Measurements from ENCODE around the gene MREG. TPM values are rescaled to one million over a fixed set of nuclear protein-coding genes. Genes with fewer than 3 reads are reported as not detected.

The MREG gene
- total and polyA plus RNA-seq, 2 experiments from 2014 or later, result 19.4 to 25.3 TPM

DNA sequence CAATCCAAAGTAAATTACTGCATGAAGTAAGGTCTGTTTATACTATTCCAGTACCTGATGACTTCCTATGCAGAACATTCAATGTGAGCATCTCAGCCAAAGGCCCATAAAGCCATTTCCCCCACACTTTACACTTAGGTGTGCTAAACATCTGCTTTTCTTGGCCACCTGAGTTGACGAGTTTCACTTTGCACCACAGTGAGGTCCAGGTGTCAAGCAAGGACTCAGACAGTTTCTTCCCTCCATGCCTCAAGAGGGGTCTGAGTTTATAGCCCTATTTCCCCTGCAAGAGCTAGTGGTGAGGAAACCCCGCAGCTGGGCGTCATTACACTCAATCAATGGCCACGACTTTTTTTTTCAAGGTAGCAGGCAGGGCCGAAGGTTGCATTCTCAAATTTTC is 107.7 kb downstream of the MREG start (continued):
- TF ChIP-seq JUNB (IDR thresholded peaks at IDR 0.05; ENCODE audit: unreplicated experiment) (no peak), NANOG (IDR thresholded peaks at IDR 0.05; ENCODE audit: borderline replicate concordance) (no peak), POLR2AphosphoS5 (IDR thresholded peaks at IDR 0.05; ENCODE audit: low read depth) (no peak), EZH2phosphoT487 (IDR thresholded peaks at IDR 0.05; ENCODE audit: unreplicated experiment) (no peak), CREB1 (CRISPR knock-in tag; IDR thresholded peaks at IDR 0.05; ENCODE audit: low read depth) (no peak), ZNF114 (CRISPR knock-in tag; IDR thresholded peaks at IDR 0.05) (no peak)
- TF ChIP-seq, protein P1, sequence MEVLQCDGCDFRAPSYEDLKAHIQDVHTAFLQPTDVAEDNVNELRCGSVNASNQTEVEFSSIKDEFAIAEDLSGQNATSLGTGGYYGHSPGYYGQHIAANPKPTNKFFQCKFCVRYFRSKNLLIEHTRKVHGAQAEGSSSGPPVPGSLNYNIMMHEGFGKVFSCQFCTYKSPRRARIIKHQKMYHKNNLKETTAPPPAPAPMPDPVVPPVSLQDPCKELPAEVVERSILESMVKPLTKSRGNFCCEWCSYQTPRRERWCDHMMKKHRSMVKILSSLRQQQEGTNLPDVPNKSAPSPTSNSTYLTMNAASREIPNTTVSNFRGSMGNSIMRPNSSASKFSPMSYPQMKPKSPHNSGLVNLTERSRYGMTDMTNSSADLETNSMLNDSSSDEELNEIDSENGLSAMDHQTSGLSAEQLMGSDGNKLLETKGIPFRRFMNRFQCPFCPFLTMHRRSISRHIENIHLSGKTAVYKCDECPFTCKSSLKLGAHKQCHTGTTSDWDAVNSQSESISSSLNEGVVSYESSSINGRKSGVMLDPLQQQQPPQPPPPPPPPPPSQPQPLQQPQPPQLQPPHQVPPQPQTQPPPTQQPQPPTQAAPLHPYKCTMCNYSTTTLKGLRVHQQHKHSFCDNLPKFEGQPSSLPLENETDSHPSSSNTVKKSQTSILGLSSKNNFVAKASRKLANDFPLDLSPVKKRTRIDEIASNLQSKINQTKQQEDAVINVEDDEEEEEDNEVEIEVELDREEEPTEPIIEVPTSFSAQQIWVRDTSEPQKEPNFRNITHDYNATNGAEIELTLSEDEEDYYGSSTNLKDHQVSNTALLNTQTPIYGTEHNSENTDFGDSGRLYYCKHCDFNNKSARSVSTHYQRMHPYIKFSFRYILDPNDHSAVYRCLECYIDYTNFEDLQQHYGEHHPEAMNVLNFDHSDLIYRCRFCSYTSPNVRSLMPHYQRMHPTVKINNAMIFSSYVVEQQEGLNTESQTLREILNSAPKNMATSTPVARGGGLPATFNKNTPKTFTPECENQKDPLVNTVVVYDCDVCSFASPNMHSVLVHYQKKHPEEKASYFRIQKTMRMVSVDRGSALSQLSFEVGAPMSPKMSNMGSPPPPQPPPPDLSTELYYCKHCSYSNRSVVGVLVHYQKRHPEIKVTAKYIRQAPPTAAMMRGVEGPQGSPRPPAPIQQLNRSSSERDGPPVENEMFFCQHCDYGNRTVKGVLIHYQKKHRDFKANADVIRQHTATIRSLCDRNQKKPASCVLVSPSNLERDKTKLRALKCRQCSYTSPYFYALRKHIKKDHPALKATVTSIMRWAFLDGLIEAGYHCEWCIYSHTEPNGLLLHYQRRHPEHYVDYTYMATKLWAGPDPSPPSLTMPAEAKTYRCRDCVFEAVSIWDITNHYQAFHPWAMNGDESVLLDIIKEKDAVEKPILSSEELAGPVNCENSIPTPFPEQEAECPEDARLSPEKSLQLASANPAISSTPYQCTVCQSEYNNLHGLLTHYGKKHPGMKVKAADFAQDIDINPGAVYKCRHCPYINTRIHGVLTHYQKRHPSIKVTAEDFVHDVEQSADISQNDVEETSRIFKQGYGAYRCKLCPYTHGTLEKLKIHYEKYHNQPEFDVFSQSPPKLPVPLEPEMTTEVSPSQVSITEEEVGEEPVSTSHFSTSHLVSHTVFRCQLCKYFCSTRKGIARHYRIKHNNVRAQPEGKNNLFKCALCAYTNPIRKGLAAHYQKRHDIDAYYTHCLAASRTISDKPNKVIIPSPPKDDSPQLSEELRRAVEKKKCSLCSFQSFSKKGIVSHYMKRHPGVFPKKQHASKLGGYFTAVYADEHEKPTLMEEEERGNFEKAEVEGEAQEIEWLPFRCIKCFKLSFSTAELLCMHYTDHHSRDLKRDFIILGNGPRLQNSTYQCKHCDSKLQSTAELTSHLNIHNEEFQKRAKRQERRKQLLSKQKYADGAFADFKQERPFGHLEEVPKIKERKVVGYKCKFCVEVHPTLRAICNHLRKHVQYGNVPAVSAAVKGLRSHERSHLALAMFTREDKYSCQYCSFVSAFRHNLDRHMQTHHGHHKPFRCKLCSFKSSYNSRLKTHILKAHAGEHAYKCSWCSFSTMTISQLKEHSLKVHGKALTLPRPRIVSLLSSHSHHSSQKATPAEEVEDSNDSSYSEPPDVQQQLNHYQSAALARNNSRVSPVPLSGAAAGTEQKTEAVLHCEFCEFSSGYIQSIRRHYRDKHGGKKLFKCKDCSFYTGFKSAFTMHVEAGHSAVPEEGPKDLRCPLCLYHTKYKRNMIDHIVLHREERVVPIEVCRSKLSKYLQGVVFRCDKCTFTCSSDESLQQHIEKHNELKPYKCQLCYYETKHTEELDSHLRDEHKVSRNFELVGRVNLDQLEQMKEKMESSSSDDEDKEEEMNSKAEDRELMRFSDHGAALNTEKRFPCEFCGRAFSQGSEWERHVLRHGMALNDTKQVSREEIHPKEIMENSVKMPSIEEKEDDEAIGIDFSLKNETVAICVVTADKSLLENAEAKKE (CRISPR knock-in tag; IDR thresholded peaks at IDR 0.05), result no peak

- Histone ChIP-seq H3K9me2 (ENCODE audit: insufficient read depth) (peaks cover 16% of the 10 kb centered on the region; the same call in 1 of the 2 replicates), H3K27ac (ENCODE audit: low read depth) (no peak overlapping the region), H3F3A (replicated peaks; ENCODE audit: low read depth) (no peaks in the 10 kb centered on the region), H3K36me3 (ENCODE audit: insufficient read depth) (no peaks in the 10 kb centered on the region), H3K79me2 (replicated peaks; ENCODE audit: insufficient read depth) (no peaks in the 10 kb centered on the region), H3K27me3 (ENCODE audit: insufficient read depth) (no peaks in the 10 kb centered on the region), H3K4me3 (no peak overlapping the region), H2AFZ (no peak overlapping the region), H3K4me1 (ENCODE audit: insufficient read depth) (no peaks in the 10 kb centered on the region), H4K20me1 (replicated peaks; ENCODE audit: insufficient read depth) (no peaks in the 10 kb centered on the region), H3K4me2 (no peak overlapping the region)
- H3K4me1 Mint-ChIP-seq, result no peaks in the 10 kb centered on the region
- H3K27ac Mint-ChIP-seq, result no peak overlapping the region
- H3K9me3 Mint-ChIP-seq, result peaks cover 2% of the 10 kb centered on the region; the same call in 1 of the 3 replicates
- no peak overlapping the region for H3K4me3 Mint-ChIP-seq
- ATAC-seq (no peak), DNase-seq (ENCODE audit: low spot score) (no peak)
- no peak for TF ChIP-seq POLR2AphosphoS5 (IDR thresholded peaks at IDR 0.05; ENCODE audit: low read depth)
- TF ChIP-seq, protein P2, sequence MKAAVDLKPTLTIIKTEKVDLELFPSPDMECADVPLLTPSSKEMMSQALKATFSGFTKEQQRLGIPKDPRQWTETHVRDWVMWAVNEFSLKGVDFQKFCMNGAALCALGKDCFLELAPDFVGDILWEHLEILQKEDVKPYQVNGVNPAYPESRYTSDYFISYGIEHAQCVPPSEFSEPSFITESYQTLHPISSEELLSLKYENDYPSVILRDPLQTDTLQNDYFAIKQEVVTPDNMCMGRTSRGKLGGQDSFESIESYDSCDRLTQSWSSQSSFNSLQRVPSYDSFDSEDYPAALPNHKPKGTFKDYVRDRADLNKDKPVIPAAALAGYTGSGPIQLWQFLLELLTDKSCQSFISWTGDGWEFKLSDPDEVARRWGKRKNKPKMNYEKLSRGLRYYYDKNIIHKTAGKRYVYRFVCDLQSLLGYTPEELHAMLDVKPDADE (IDR thresholded peaks at IDR 0.05), result no peak
- no peak for TF ChIP-seq CREB1 (CRISPR knock-in tag; IDR thresholded peaks at IDR 0.05; ENCODE audit: low read depth)
- no peak for TF ChIP-seq REST (IDR thresholded peaks at IDR 0.05; ENCODE audit: unreplicated experiment)
- no peak for TF ChIP-seq JUNB (IDR thresholded peaks at IDR 0.05; ENCODE audit: unreplicated experiment)
- TF ChIP-seq STAT1 (IDR thresholded peaks at IDR 0.05; ENCODE audit: unreplicated experiment), result no peak
- TF ChIP-seq ZNF114 (CRISPR knock-in tag; IDR thresholded peaks at IDR 0.05), result no peak
- no peak for TF ChIP-seq EZH2 (IDR thresholded peaks at IDR 0.05; ENCODE audit: low read depth, unreplicated experiment)
- no peak for TF ChIP-seq EZH2phosphoT487 (IDR thresholded peaks at IDR 0.05; ENCODE audit: unreplicated experiment)
- no peak for TF ChIP-seq CTCF (conservative IDR thresholded peaks at IDR 0.05; ENCODE audit: low read depth in 2 of 2)
- no peak for TF ChIP-seq NANOG (IDR thresholded peaks at IDR 0.05; ENCODE audit: borderline replicate concordance)
- no peak for TF ChIP-seq ZNF331 (CRISPR knock-in tag; IDR thresholded peaks at IDR 0.05; ENCODE audit: low read depth)
- no peaks in the 10 kb centered on the region; the same call in 2 of the 3 replicates for H3K36me3 Mint-ChIP-seq (ENCODE audit: low read depth)
- H3K27me3 Mint-ChIP-seq (ENCODE audit: insufficient read depth, low read depth, poor library complexity), result peaks cover 5% of the 10 kb centered on the region
Measured at GRCh38 chr2:215904101-215904500, 109.2 kb downstream of the MREG start.

Measured in GM23338 (cell line).